CMK (cell line): ENCODE data around the gene MRPL33.
"Not testable (repeated sequence)": the region's sequence is repeated elsewhere in the genome, so short reads cannot be mapped to it uniquely, and the experiment has no call there.

Experiments used
- DNase-seq: peaks from one replicate; pipeline ENCODE4 v3.0.0-alpha.2; 2010; ENCODE audit warnings: low read depth

The MRPL33 gene

GRCh38 chr2:27741673-27742072, 29.8 kb upstream of the MRPL33 start:
- DNase-seq, result no peak

DNA sequence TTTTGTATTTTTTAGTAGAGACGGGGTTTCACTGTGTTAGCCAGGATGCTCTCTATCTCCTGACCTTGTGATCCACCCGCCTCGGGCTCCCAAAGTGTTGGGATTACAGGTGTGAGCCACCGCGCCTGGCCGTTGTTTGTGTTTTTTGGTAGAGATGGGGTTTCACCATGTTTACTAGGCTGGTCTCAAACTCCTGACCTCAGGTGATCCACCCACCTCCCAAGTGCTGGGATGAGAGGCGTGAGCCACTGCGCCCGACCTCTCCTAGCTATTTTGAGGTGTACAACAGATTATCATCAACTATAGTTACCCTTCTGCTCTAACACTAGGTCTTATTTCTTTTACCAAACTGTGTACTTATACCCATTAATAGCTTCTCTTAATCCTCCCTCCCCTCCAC, 28.9 kb upstream of the MRPL33 start:
- DNase-seq, result no peak

DNA sequence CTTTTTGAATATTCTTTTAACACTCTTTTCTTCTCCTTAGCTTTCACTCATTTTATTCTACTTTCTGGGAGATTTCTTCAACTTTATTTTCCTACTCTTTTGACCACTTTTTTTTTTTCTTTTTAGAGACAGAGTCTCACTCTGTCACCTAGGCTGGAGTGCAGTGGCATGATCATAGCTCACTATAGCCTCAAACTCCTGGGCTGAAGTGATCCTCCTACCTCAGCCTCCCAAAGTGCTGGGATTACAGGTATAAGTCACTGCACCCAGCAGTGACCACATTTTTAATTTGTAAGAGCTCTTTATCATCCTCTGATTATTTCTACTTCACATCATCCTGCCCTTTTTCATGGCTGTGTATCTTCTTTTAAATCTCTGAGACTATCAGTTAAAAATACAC, 26.0 kb upstream of the MRPL33 start:
- DNase-seq, result not testable (repeated sequence)

GRCh38 chr2:27746325-27746724, 25.2 kb upstream of the MRPL33 start:
- no peak for DNase-seq

- no peak for DNase-seq
These were observed 23.6 kb upstream of the MRPL33 start for GRCh38 chr2:27747827-27748352.

- not testable (repeated sequence) for DNase-seq
These were observed 22.5 kb upstream of the MRPL33 start for GRCh38 chr2:27748803-27749554.

DNA sequence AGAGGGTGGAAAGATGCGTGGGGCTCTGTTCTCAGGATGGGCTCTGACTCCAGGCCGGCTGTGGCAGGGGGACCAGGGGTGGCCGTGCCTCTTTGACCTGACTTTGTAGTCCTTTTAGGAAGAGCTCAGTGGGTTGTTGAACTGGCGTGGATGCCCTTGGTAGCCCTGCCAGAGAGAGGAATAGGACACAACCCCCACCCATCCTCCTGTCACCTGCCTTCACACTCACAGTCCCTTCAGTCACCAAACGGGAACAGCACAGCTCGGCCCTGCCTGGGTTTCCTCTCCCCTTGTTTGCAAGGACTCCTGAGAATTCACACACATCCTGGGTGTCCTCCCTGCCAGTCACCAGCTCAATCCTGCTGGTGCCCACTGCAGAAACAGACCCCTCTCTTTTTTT, 20.1 kb upstream of the MRPL33 start:
- no peak for DNase-seq

- no peak for DNase-seq
These were observed 18.8 kb upstream of the MRPL33 start for GRCh38 chr2:27752551-27753237.

GRCh38 chr2:27754138-27754588, 17.4 kb upstream of the MRPL33 start:
- peak; percentile 44 for DNase-seq

- no peak for DNase-seq
These were observed 16.7 kb upstream of the MRPL33 start for GRCh38 chr2:27754831-27755230.

DNA sequence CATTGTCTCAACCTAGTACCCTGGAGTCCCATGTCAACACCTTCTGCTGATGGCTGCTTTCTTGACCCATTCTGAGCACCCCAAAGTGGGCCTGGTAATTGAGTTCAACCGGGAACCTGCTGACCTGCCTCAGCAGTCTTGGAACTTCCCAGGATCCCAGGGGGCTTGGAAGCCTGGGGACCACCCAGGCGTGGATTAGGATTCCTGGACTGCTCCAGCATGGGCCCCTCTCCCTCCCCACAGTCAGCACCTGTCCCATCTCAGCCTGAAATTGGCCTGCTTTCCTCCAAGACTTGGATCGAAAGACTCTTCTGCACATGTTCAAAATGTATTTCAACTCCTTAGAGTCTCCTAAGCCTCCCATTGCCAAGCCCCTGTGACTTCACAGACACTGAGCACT, 15.4 kb upstream of the MRPL33 start:
- DNase-seq, result no peak

DNA sequence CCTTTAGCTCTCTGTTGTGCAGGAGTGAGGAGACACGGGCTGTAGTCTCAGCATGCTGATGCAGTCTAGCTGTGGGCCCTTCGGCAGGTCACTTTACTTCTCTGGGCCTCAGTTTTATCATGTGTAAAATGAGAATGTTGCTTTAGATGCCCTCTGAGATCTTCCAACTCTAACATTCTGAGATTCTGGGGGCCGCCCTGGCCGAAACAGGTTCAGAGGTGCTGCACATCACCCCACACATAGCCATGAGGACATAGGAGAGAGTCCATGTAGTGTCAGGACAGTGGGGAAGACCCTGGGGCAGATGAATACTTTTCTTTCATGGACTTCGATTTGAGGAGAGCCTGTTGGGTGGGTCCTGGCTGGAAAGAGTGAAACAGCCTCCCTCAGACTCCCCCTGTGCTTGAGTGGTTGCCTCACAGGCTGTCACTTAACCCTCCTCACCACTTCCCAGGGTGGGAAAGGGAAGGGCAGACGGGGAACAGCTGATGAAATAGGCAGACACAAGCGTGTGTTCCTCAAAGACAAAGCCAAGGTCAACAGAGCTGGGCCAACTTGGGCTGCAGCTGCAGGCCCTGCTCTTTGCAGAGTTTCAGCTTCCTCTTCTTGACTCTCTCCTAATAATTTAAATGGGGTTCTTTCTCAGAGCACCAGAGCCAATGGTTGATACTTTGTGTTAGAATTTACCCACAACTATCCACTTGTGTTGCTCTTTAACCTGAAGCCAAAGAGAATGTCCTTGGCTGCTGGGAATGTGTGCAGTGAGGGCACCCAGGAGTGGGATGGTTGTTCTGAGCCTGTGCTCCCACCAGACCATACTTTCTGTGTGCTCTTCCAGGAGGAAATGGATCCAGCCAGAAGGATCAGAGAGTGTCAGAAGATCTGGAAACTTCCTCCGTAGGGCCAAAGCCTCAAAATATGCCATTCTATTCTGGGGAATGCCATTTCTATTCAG, 14.7 kb upstream of the MRPL33 start:
- peak; percentile 49 for DNase-seq

DNA sequence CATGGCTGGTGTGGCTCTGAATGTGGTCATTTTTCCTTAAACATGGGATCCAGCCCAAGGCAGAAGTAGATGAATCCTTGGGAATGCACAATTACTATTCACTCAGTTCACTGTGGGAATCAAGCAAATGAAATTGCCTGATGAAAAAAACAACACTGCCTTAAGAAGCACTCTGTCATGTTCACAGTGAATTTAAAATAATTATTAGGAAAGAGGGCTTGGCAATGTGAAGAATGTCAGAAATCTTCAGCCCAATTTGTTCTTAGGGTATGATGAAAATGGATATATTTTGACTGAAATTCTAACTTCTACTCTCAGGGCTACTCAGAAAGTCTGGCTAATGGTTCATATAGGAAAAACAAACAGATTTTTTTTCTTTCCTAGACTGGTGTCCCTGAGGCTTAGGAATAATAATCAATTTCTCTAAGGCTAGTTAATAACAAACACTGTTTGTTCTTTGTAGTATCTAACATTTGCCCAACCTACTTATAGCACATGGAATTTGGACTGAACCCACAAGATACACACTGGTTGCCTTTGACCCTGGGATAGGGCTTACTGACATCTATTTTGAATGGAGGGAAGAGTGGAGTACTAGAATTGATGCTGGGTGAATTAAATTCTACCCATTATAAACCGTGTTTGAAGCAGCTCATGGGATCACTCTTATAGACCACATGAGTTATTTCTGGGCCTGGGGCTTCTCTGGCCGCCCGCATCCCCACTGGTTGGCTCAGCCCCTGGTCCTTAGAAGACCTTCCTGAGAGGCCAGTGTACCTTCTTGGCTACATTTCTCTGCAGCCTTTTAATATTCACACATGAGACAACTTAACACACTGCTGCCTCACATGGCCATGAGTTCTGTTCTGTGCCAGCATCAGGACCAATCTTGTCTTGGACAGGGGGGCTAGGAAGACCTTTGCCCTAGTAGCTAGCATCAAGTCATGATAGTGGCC, 8.3 kb upstream of the MRPL33 start:
- DNase-seq, result no peak

GRCh38 chr2:27763907-27764267, 7.6 kb upstream of the MRPL33 start:
- DNase-seq, result no peak

GRCh38 chr2:27764526-27764925, 7.0 kb upstream of the MRPL33 start:
- DNase-seq, result not testable (repeated sequence)

- no peak for DNase-seq
These were observed 5.8 kb upstream of the MRPL33 start for GRCh38 chr2:27765621-27766286.

- DNase-seq, result no peak
These were observed 5.2 kb upstream of the MRPL33 start for GRCh38 chr2:27766287-27766661.

DNA sequence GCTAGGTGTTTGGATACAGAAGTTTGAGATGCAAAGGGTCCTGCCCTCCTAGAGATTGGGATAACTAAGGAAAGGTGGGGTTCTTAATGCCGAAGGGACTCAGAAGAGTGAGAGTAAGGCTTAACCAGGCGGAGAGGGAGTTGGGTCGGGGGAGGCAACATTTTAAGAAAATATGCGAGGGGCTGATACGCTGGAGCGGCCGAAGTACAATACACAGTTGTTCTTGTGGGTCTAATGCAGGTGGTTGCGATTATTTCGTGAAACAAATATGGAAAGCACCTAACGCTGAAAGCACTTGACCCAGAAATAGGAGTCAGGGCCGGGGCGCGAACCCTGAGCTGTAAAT, 344 bp upstream of the MRPL33 start:
- DNase-seq, result no peak

DNA sequence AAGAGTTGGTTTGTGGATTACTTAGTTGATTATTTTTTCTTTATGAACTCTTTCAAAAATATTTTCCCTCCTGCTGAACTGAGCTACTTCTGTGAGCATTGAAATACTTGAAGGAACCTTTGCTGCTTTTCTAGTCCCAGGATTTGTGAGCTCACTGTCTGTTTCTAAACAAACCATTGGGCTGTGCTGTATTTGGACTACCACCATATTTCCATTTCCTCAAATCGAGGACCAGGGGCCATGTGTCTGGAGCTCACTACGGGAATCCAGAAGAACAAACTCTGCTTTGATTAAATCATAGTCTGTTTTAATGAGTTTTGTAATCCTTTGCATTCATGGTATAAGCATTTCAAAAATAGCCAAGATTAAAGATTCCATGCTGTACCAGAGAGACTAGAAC, 1.3 kb downstream of the MRPL33 start:
- no peak for DNase-seq

- DNase-seq, result no peak
These were observed 2.4 kb downstream of the MRPL33 start for GRCh38 chr2:27773959-27774358.

DNA sequence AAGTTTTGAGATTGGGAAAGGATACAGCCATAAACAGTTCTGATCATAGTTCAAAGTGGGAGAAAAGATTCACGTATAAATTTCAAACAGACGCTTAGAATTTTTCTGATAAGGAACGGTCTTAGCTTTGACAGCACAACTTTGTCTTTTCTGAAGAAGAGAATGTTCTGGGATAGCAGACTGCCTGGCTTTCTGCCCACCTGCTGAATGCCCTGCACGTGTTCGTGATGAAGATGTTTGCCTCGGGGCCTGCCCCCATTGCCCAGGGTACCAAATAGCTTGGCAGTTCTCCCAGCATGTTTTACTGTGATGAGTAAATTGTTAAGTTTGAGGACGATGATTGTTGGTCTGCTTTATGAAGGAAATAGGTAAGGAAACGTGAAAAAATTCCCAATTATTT, 4.6 kb downstream of the MRPL33 start:
- no peak for DNase-seq
